ENCODE data around the gene FNDC1.
"Not testable (repeated sequence)": the region's sequence is repeated elsewhere in the genome, so short reads cannot be mapped to it uniquely, and the experiment has no call there.

Gene FNDC1

DNA sequence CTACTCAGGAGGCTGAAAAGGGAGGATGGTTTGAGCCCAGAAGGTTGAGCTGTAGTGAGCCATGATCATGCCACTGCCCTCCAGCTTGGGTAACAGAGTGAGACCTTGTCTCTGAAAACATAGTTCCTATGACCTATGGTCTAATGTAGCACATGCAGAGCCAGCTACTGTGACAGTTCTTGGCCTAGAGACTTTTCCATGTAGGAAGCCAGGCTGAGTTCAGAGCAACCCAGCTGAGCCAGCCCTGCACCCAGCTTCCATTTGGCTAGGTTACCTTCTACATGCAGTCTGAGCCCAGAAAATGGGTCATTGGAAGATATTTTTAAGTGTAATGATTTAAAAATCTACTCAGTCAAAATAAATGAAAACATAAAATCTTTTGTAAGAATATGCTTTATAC is 92.8 kb downstream of the FNDC1 start:
- no peak for DNase-seq

DNA sequence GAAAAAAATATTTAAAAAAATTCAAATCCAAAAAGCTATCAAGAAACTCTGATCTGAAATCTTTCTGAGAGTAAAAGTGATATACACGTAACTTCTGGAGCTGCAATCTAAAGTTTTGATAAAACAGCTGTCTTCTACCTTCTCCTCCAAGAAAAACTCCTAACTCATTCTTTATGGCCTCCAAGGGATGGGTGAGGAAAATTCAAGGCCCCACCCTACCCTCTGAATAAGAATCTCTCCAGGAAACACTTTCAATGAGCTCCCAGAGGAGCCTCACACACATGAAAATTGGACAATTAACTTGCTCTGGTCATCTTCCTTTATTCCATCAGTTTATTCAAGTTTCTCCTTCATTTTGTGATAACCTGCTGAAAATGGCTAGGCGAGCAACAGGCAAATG is 93.4 kb downstream of the FNDC1 start:
- DNase-seq = no peak

DNA sequence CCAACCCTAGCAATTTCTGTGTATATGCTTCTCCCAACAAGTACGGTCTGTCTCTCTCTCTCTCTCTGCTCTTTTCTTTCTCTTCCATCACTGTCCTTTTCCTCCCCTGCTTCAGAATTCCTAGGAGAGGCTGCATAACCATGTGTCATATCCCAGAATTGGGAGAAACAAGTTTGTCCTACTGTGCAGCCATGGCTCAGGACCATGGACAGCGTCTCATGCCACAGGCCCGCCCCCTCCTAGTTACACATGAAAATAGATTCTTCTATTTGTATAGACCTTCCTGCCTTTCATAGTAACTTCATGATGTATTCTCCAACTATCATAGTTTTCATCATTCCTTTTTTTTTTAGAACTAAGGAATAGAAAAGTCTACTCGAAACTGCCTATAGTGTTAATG is 98.0 kb downstream of the FNDC1 start:
- no peak for DNase-seq

DNA sequence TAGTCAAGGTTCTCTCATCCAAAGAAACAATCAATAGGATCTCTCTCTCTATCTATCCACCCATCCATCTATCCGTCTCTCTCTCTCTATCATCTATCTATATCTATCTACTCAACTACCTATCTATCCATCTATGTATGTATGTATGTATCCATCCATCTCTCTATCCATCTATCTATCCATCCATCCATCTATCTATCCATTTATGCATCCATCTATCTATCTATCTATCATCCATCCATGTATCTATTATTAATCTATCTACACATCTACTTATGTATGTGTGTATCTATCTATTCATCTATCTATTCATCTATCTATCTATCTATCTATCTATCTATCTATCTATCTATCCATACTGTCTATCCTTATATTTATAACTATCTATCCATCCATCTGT is 99.3 kb downstream of the FNDC1 start:
- no peak for DNase-seq

DNA sequence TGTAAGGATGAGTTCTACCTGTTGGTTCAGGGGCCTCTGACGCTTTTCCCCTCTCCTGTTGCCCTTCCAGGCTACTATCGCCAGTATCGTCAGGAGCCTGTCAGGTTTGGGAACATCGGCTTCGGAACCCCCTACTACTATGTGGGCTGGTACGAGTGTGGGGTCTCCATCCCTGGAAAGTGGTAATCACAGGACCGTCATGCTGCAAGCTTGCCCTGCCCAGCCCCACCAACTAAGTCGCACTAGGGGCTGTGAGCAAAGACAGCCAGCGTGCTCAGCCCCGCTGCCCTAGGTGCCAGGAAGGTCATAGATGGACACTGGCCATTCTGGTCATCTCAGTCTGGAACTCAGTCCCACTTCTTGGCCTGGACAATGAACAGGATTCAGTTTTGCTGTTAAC is 102.1 kb downstream of the FNDC1 start:
- DNase-seq = no peak

DNA sequence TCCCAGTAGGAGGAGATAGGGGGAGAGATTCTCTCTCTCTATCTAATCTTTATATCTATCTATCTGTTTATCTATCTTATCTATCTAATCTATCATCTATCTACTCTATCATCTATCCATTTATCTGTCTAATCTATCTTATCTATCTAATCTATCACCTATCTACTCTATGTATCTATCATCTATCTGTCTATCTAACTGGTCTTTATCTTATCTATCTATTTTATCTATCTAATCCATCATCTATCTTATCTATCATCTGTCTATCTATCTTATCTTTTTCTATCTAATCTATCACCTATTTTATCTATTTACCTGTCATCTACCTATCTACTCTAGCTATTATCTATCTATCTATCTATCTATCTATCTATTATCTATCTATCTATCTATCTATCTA is 109.4 kb downstream of the FNDC1 start:
- DNase-seq = no peak

DNA sequence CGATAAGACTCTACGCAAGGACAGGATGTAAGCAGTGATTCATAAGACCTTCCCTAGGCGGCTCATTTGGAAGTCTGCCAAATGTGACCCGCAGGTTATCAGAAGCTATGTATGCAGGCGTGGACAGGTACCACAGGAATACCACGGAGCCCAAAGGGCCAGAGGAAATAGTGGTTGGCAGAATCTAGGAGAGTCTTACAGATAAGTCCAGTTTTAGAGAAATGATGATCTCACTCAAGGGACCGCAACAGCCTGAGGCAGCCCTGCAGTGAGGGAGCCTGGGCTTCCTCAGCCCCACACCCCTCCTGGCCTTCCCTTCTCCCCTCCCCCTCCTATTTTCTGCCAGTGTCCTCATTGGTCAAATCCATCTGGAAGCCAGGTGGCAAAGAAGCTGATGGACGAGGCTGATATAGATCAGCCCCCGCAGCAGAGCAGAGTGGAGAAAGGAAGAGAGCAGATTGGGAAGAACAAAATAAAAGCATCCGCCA is 110.6 kb downstream of the FNDC1 start:
- DNase-seq = no peak

DNA sequence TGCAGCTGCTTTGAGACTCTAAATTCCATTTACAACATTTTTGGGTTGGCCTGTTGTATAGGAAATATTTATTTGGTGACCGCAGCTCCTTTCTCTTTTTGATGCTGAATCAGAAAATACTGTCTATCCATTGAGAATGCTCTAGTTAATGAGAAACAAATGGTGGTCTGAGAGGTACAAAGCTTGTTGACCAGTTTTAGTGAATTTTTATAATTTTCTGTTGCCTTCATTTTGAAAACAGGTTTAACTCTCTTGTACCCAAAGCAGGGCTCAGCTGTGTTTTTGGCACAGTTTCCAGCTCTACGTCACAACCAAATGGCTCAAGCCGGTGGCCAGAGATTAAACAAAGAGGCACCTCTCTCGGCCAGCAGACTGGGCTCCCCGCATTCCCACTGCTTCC is 113.2 kb downstream of the FNDC1 start:
- DNase-seq = no peak

DNA sequence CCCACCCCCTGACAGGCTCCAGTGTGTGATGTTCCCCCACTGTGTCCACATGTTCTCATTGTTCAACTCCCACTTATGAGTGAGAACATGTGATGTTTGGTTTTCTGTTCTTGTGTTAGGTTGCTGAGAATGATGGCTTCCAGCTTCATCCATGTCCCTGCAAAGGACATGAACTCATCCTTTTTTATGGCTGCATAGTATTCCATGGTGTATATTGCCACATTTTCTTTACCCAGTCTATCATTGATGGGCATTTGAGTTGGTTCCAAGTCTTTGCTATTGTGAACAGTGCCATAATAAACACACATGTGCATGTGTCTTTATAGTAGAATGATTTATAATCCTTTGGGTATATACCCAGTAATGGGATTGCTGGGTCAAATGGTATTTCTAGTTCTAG is 115.5 kb downstream of the FNDC1 start:
- not testable (repeated sequence) for DNase-seq

DNA sequence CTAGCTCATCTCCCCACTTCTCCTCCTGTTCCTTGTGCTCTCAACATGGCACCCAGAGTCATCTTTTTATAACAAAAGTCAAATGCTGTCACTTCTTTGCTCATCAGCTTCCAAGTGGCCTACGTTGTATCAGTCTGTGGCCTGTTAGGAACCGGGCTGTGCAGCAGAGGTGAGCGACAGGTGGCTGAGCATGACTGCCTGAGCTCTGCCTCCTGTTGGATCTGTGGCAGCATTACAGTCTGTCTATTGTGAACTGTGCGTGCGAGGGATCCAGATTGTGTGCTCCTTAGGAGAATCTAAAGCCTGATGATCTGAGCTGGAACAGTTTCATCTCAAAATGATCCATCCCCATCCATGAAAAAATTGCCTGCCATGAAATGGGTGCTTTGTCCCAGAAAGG is 129.6 kb downstream of the FNDC1 start:
- DNase-seq = no peak

DNA sequence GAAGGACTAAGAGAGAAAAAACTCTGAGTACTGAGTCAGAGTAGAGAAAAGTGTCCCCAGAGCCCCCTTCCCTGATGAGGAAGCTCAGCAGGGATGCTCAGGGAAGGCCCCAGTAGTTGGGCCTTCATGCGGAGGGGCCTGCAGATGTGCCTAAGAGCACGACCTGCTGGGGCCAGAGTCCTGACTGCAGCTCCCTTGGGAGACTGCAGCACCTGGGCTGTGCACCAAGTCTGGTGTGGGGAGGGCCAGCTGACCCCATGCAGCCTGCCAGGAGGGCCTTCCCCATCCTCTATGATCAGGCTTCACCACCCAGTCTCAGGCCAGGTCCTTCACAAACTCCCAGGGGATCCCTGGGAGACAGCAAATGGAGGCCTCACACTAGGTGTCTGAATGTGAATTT is 130.4 kb downstream of the FNDC1 start:
- no peak for DNase-seq

DNA sequence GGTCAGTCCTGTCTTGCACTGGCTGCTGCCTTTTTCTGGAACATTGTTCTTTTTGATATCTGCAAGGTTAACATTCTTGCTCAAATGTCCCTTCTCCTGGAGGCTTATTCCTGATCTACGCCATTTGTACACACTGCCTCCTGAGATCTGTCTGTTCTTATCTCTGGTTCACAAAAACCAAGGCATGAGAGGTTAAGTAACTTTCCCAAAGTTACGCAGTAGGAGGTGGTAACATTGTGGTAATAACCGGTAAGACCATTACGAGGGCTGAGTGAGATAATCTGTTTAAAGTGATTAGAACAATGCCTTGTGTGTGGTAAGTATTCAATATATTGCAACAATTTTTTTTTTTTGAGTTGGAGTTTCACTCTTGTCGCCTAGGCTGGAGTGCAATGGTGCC is 132.1 kb downstream of the FNDC1 start:
- no peak for DNase-seq

DNA sequence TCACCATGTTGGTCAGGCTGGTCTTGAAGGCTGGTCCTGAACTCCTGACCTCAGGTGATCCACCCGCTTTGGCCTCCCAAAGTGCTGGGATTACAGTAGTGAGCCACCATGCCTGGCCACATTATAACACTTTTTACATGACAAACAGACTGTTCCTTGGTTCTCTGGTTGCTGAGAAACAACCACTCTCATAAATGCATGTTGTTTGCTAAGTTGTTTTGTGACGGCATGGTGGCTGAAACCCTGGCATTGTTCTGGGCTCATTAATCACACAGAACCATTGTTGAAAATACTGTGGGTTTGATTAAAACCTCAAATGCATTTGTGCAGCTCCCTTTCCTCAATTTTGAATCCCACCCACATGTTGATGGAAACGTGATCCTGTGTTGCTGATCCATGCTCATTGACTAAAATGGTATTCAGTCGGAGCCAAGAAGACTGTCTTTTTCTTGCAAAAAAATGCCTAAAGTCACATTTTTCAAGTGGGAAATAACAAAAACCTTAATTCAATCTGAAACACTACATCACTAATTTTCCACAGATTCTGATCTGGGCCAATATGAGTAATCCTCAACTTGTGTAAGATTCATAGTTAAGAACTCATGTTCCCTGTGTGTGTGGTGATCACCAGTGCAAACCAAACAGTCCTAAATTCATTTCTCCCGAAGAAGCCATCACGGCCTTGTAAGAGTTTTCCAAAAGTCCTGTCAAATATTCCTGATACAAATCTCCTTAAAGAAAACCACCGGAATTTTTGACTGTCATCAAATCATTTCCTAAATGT is 132.8 kb downstream of the FNDC1 start:
- no peak for DNase-seq

DNA sequence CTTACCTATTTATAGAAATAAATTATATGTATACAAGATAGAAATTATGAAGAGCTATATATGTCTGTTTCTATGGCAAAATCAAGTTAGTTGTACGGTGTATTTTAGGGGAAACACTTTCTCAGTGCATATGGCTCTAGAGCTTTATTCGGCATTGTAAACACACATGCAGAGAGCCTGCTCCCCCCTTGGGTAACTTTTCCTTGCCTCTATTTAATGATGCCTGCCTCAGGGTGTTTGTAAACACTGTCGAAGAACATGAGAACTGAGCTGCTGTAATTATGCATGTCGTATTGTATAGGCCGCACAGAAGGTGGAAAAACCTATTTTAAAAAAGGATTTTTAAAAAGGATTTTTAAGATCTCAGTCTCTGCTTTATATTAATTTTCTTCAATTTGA is 133.4 kb downstream of the FNDC1 start:
- DNase-seq = no peak

DNA sequence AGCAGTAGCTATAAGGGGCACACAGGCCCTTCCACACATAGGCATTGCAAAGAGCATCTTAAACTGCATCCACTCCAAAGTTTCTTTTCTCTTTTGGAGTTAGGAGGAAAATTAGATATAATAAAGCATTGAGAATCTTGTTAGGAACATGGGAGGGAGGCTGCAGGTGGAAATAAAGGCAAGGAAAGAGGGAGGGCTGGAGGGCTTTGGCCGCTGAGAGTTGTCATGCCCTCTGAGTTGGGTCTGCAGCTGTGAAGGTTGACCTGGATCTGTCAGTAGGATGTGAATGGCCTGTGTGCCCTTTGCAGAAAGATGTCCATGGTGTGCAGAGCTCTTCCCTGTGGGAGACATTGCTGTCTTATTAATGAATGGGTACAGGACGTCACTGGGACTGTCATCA is 134.0 kb downstream of the FNDC1 start:
- DNase-seq = no peak

DNA sequence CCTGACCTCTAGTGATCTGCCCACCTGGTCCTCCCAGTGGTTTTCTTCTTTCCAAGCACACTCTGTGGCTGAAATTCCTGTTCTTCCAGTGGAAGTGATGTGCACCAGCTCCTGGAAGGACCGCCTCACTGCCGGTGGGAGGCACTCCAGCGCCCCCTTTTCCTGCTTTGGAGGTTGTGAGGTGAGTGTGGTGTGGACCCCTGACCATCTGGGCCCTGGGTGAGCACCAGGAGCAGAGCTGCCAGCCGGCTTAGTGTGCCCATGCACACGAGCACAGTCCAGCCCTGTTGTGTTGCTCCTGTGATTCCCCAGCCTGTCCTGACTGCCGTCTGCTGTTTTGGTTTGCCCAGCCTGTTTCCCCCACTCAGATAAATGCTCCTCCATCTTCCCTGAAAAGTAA is 134.6 kb downstream of the FNDC1 start:
- DNase-seq = no peak

DNA sequence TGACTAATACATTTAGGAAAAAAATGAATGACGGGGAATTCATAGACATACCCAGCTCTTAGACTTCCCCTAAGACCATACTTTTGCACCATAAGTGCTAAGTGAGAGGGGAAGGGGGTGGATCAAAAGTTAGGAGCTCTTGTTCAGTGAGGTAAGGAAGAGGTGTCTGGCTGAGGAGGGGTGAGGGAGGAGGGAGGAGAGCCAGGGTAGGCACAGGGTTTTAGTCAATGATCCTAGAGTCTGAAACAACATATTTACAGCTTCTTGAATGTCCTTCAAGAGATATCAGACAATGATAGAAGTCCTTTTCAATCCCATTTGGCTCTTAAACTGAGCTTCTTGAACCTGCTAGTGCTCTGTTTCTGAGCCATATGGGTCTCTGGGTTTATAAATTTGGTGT is 135.4 kb downstream of the FNDC1 start:
- DNase-seq = no peak

DNA sequence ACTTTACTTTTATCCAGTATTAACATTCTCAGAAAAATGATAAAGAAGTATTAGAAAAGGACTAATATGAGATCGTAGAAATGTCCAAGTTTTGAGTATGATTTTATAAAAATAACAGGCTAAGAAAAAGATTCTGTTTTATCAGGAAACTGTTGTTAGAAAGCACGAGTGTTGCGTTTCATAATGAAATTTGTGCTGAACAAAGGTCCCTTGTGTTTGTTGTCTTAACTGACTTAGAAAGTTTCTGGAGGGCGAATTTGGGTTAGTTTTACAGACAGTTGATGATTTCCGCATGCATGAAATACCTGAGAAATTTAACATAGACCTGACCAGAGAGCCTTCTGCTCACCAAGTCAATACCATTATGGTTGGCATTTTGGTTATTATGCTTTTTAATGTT is 136.0 kb downstream of the FNDC1 start:
- no peak for DNase-seq

DNA sequence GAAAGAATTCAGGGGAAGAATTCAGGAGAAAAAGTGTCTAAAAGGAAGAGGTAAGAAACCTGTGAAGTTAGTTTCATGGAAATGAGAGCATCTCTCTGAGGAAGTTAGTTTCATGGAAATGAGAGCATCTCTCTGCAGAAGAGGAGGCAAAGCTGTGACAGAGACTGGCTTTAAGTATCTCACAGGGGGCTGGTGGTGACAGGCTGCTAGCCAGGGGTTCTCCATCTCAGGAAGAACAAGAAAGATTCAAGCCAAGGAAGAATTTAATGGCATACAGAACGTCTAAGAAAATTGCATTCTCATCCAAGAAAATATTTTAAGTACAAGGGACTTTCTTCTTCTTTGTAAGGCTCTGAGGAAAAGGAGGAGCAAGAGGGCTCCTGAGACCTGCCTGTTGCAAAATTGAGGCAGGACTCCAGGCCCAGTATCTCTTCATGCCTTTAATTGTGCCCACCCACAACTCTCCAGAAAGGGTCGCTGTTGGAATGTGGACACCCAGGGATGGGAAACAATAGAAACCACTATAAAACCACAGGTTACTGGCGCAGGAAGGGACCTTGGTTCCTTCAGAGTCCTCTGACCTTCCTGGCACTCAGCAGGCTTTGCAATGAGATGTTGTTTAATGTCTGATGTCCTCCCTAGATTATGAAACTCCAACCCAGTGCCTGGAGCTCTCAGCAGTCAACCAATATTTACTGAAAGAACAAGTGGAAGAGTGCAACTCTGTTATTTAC is 136.8 kb downstream of the FNDC1 start:
- no peak for DNase-seq

DNA sequence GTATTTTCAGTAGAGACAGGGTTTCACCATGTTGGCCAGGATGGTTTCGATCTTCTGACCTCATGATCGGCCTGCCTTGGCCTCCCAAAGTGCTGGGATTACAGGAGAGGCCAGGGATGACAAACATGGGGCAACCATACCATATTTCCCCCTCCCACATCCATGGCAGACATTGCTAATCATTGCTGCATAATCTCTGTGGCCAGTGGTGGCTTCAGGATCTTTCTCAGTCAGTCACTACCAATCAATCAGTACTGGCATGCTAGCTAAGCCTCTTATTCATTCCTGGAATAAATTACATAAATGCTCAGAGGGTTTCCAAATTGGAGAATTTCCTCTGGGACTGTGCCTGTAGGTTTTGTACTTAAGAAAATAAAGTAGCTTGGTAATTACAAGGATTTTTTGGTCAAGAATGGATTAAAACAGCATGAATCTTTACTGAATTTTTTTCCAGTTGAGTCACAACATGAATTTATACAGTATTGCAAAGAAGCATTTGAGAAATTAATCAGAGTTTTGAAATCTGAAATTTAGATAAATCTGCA is 138.1 kb downstream of the FNDC1 start:
- no peak for DNase-seq

DNA sequence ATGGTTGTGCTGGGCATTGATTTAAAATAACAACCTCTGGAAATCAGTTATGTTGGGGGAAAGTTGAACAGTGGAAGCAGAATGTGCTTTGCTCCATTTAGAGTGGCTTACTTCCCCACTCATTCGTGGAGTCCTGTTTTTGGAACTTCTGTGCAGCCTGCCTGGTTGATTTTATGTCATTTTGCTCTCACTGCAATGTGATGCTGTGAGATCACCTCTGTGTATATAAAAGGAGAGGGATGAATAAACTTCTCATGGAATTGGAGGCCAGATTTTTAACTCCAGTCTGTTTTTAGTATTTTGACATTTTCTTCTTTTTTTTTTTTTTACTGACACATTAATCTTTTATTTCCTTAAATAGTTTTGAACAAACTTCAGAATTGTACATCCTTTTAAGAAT is 139.0 kb downstream of the FNDC1 start:
- no peak for DNase-seq

DNA sequence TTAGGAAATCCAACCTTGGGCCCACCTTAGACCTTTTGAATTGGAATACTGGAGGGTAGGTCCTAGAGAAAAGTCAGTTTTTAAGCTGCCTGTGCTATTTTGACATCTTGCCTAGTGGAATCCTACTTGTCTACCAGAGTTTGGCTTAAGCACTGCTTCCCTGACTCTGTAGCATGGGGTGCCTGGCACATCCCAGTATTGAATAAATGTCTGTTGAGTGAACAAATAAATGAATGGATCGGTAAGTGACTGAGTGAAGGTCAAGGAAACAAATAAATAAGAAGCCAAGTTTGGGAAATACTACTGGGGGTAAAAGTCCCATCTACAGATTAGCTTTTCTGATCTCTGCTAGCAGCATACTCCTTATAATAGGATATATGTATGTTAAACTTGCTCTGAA is 140.5 kb downstream of the FNDC1 start:
- DNase-seq = no peak

DNA sequence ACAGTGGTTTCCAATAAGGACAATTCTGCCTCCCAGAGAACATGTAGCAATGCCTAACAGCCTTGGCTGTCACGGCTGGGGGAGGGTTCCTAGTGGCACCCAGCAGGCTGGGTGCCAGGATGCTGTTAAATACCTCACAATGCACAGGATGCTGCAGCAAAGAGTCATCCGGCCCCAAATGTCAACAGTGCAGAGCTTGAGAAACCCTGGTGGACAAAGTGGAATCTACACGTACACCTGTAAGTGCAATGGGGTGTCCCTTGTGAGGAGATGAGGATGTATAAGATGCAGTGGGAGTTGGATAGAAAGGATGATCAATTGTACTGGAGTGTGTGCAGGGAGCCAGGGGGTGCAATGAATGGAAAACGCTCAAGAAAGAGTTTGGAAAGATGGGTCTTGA is 142.4 kb downstream of the FNDC1 start:
- no peak for DNase-seq

DNA sequence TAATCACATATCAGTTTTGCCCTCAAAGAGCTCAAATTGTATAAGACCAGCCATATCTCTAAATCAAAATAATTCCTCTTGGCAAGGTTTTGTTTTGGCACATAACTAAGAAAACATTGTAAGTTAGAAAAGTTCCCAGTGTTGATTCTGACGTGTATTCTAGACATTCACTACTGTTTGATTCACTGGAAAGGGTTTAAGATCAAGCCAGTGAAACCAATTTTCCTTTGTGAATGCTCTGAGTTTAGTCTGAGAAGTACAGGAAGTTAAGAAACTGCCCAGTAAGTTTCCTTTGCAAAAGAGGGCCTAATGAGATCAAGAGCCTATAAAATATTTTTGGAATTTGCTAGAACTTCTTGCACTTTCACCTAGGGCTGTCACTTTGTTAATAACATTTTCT is 143.0 kb downstream of the FNDC1 start:
- DNase-seq = no peak

Measured in stimulated activated CD4-positive, alpha-beta T cell treated with anti-CD3 and anti-CD28 coated beads, Interleukin-12 subunit alpha, Interleukin-12 subunit beta, amount 100 ng/mL, for 4 hours (primary cell).